ENCODE data around the gene ABTB2. TPM values are rescaled to one million over a fixed set of nuclear protein-coding genes. Genes with fewer than 3 reads are reported as not detected.

Gene ABTB2
- total and polyA plus RNA-seq, 2 experiments from 2014 or later = 8.7 to 9.9 TPM

- H3K27ac ChIP-seq = no peak overlapping the region
- H3K79me2 ChIP-seq (ENCODE audit: insufficient read depth) = no peaks in the 10 kb centered on the region
- no peak for DNase-seq
- no peaks in the 10 kb centered on the region for H4K20me1 ChIP-seq (ENCODE audit: insufficient read depth)
- 88 to 89% methylated on average over 6 of the region's 6 CpGs for WGBS, 2 experiments (ENCODE audit: low coverage in 1 of 2, low lambda C conversion rate in 2 of 2, missing lambda C conversion rate in 2 of 2)
- no peak for TF ChIP-seq EZH2 (IDR thresholded peaks at IDR 0.05; ENCODE audit: insufficient read depth, poor library complexity, severe bottlenecking)
- no peak for TF ChIP-seq EZH2phosphoT487 (IDR thresholded peaks at IDR 0.05; ENCODE audit: insufficient read depth, low read depth)
- H3K9ac ChIP-seq = no peak overlapping the region
- peaks cover 7% of the 10 kb centered on the region for H3K4me1 ChIP-seq (ENCODE audit: insufficient read depth)
- no peaks in the 10 kb centered on the region for H3K9me2 ChIP-seq (ENCODE audit: insufficient read depth)
- no peaks in the 10 kb centered on the region for H3K9me3 ChIP-seq (ENCODE audit: low read depth)
- no peak overlapping the region for H3K4me2 ChIP-seq (ENCODE audit: unreplicated experiment)
- no peak overlapping the region for H2AFZ ChIP-seq
- H3K27me3 ChIP-seq (replicated peaks; ENCODE audit: insufficient read depth) = peaks cover 7% of the 10 kb centered on the region; the same call in 1 of the 2 replicates
- H3K36me3 ChIP-seq (ENCODE audit: low read depth) = no peaks in the 10 kb centered on the region
- in situ Hi-C loops (cut with MboI) = no loop called here
- no peaks in the 10 kb centered on the region for H3F3A ChIP-seq (ENCODE audit: insufficient read depth)
- H3K4me3 ChIP-seq = no peak overlapping the region
Measured at GRCh38 chr11:34404280-34404679, 46.5 kb upstream of the ABTB2 start.

GRCh38 chr11:34403431-34403830 is 45.6 kb upstream of the ABTB2 start:
- no peaks in the 10 kb centered on the region for H3K9me2 ChIP-seq (ENCODE audit: insufficient read depth)
- H3K27ac ChIP-seq = no peak overlapping the region
- H3K4me1 ChIP-seq (ENCODE audit: insufficient read depth) = peaks cover 7% of the 10 kb centered on the region
- in situ Hi-C loops (cut with MboI) = no loop called here
- no peak overlapping the region for H3K4me3 ChIP-seq
- no peaks in the 10 kb centered on the region for H3K79me2 ChIP-seq (ENCODE audit: insufficient read depth)
- H3K9me3 ChIP-seq (ENCODE audit: low read depth) = no peaks in the 10 kb centered on the region
- H3K4me2 ChIP-seq (ENCODE audit: unreplicated experiment) = no peak overlapping the region
- no peak for TF ChIP-seq EZH2phosphoT487 (IDR thresholded peaks at IDR 0.05; ENCODE audit: insufficient read depth, low read depth)
- TF ChIP-seq EZH2 (IDR thresholded peaks at IDR 0.05; ENCODE audit: insufficient read depth, poor library complexity, severe bottlenecking) = no peak
- H3K36me3 ChIP-seq (ENCODE audit: low read depth) = no peaks in the 10 kb centered on the region
- DNase-seq = no peak
- peaks cover 7% of the 10 kb centered on the region; the same call in 1 of the 2 replicates for H3K27me3 ChIP-seq (replicated peaks; ENCODE audit: insufficient read depth)
- no peaks in the 10 kb centered on the region for H3F3A ChIP-seq (ENCODE audit: insufficient read depth)
- H2AFZ ChIP-seq = no peak overlapping the region
- no peaks in the 10 kb centered on the region for H4K20me1 ChIP-seq (ENCODE audit: insufficient read depth)
- no peak overlapping the region for H3K9ac ChIP-seq
- WGBS, 2 experiments (ENCODE audit: low coverage in 1 of 2, low lambda C conversion rate in 2 of 2, missing lambda C conversion rate in 2 of 2) = 82 to 91% methylated on average over 4 of the region's 4 CpGs

GRCh38 chr11:34397811-34398210 is 40.0 kb upstream of the ABTB2 start:
- Histone ChIP-seq H3F3A (ENCODE audit: insufficient read depth) (peaks cover 15% of the 10 kb centered on the region; the same call in 1 of the 2 replicates), H3K4me2 (ENCODE audit: unreplicated experiment) (no peak overlapping the region), H3K9me3 (ENCODE audit: low read depth) (no peaks in the 10 kb centered on the region), H3K27ac (no peak overlapping the region), H3K9me2 (ENCODE audit: insufficient read depth) (no peaks in the 10 kb centered on the region), H3K4me1 (ENCODE audit: insufficient read depth) (peaks cover 10% of the 10 kb centered on the region), H3K9ac (no peak overlapping the region), H2AFZ (no peak overlapping the region), H3K27me3 (replicated peaks; ENCODE audit: insufficient read depth) (peaks cover 8% of the 10 kb centered on the region; the same call in 1 of the 2 replicates), H3K4me3 (no peak overlapping the region), H3K36me3 (ENCODE audit: low read depth) (no peaks in the 10 kb centered on the region), H4K20me1 (ENCODE audit: insufficient read depth) (no peaks in the 10 kb centered on the region), H3K79me2 (ENCODE audit: insufficient read depth) (no peaks in the 10 kb centered on the region)
- no peak for DNase-seq
- 92 to 100% methylated on average over 2 of the region's 2 CpGs for WGBS, 2 experiments (ENCODE audit: low coverage in 1 of 2, low lambda C conversion rate in 2 of 2, missing lambda C conversion rate in 2 of 2)
- TF ChIP-seq EZH2 (IDR thresholded peaks at IDR 0.05; ENCODE audit: insufficient read depth, poor library complexity, severe bottlenecking) = no peak
- TF ChIP-seq EZH2phosphoT487 (IDR thresholded peaks at IDR 0.05; ENCODE audit: insufficient read depth, low read depth) = no peak
- in situ Hi-C loops (cut with MboI) = loop anchor here (10.0 kb wide), 1 partner anchor 57 kb away; no protein-coding TSS in a partner anchor

- H3K9ac ChIP-seq = no peak overlapping the region
- no peaks in the 10 kb centered on the region for H3K36me3 ChIP-seq (ENCODE audit: low read depth)
- H3F3A ChIP-seq (ENCODE audit: insufficient read depth) = peaks cover 15% of the 10 kb centered on the region; the same call in 1 of the 2 replicates
- H3K4me2 ChIP-seq (ENCODE audit: unreplicated experiment) = no peak overlapping the region
- 96 to 100% methylated on average over 1 of the region's 1 CpG for WGBS, 2 experiments (ENCODE audit: low coverage in 1 of 2, low lambda C conversion rate in 2 of 2, missing lambda C conversion rate in 2 of 2)
- in situ Hi-C loops (cut with MboI) = loop anchor here (10.0 kb wide), 1 partner anchor 58 kb away; no protein-coding TSS in a partner anchor
- no peaks in the 10 kb centered on the region for H4K20me1 ChIP-seq (ENCODE audit: insufficient read depth)
- no peaks in the 10 kb centered on the region for H3K79me2 ChIP-seq (ENCODE audit: insufficient read depth)
- no peak overlapping the region for H3K27ac ChIP-seq
- peaks cover 15% of the 10 kb centered on the region; the same call in 1 of the 2 replicates for H3K27me3 ChIP-seq (replicated peaks; ENCODE audit: insufficient read depth)
- no peak overlapping the region for H3K4me3 ChIP-seq
- H2AFZ ChIP-seq = no peak overlapping the region
- TF ChIP-seq EZH2phosphoT487 (IDR thresholded peaks at IDR 0.05; ENCODE audit: insufficient read depth, low read depth) (no peak), EZH2 (IDR thresholded peaks at IDR 0.05; ENCODE audit: insufficient read depth, poor library complexity, severe bottlenecking) (no peak)
- H3K4me1 ChIP-seq (ENCODE audit: insufficient read depth) = peaks cover 10% of the 10 kb centered on the region
- no peak for DNase-seq
- no peaks in the 10 kb centered on the region for H3K9me2 ChIP-seq (ENCODE audit: insufficient read depth)
- no peaks in the 10 kb centered on the region for H3K9me3 ChIP-seq (ENCODE audit: low read depth)
Measured at GRCh38 chr11:34397120-34397519, 39.3 kb upstream of the ABTB2 start.

Measured in GM23248 (cell line).